Colonic mucosa (tissue), 4 donors: ENCODE measurements around the gene PPL. TPM values are rescaled to one million over a fixed set of nuclear protein-coding genes. Genes with fewer than 3 reads are reported as not detected.

Experiments
- DNase-seq: peaks from one replicate; pipeline ENCODE4 v3.0.0-alpha.2; 2020
- H3K27ac ChIP-seq: fragments of 200-600 bp; one replicate; pipeline ENCODE4 v1.8.0; 2021
- H3K27me3 ChIP-seq: fragments of 200-600 bp; one replicate; pipeline ENCODE4 v1.8.0; 2021
- H3K36me3 ChIP-seq: fragments of 200-600 bp; one replicate; pipeline ENCODE4 v1.8.0; 2021
- H3K4me1 ChIP-seq: fragments of 200-600 bp; one replicate; pipeline ENCODE4 v1.8.0; 2021; ENCODE audit warnings: mild to moderate bottlenecking
- H3K4me3 ChIP-seq: fragments of 200-600 bp; one replicate; pipeline ENCODE4 v1.8.0; 2021
- H3K9ac ChIP-seq, 2 donors: one replicate each; pipeline ENCODE4 v1.7.0; 2013; ENCODE audit warnings: control low read depth in 2 of 2, low read depth in 2 of 2, low read length in 2 of 2
- H3K9me3 ChIP-seq: fragments of 200-600 bp; one replicate; pipeline ENCODE4 v1.8.0; 2021
- CTCF ChIP-seq: fragments of 200-600 bp; IDR thresholded peaks from one replicate; pipeline ENCODE4 v1.8.0; 2022; ENCODE audit warnings: antibody characterized with exemption, mild to moderate bottlenecking
- intact Hi-C: fragments of 100-400 bp; cut with DNase I; formaldehyde crosslinking; loops from one replicate; pipeline ENCODE4 v1.14.1; 2022
- total RNA-seq, 2 donors: library from RNA; stranded (reverse); fragmentation: NEBNext Ultra II Directional in 1 of 2; extraction: Animal tissue kit (Norgen Biotek cat#: 25700) in 1 of 2; gene quantifications; one replicate each; pipeline ENCODE4 v1.2.1, GENCODE V29; 2021
- donor health status: healthy.
- donor health status: DM: no; HTN: no; CAD: no.
- donor health status: DM: no; HTN: no; CAD: no.

PPL gene
- total RNA-seq, 2 donors from 2014 or later: 11.5 to 14.1 TPM

DNA sequence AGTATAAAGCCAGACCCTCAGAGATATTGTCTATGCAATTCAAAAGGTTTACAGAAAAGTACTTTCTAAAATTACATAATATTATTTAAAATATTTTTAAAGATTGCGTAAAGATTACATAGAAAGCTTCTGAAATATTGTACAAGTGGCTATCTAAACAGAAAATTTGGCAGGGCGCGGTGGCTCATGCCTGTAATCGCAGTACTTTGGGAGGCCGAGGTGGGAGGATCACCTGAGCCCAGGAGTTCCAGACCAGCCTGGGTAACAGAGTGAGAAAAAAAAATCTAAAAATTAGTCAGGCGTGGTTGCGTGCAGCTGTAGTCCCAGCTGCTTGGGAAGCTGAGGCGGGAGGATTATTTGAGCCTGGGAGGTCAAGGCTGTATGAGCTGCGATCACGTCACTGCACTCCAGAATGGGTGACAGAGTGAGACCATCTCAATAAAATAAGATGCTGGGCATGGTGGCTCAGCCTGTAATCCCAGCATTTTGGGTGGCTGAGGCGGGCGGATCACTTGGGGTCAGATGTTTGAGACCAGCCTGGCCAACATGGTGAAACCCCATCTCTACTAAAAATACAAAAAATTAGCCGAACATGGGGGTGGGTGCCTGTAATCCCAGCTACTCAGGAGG is 71.6 kb downstream of the PPL start:
- H3K27ac ChIP-seq: no peak overlapping the region
- no peaks in the 10 kb centered on the region for H3K9me3 ChIP-seq
- intact Hi-C loops: no loop called here
- H3K27me3 ChIP-seq: no peaks in the 10 kb centered on the region
- H3K9ac ChIP-seq: no peak overlapping the region
- DNase-seq: no peak
- H3K4me3 ChIP-seq: no peak overlapping the region
- peaks cover 11% of the 10 kb centered on the region for H3K36me3 ChIP-seq
- TF ChIP-seq CTCF: no peak
- no peaks in the 10 kb centered on the region for H3K4me1 ChIP-seq

- intact Hi-C loops: no loop called here
- no peaks in the 10 kb centered on the region for H3K9me3 ChIP-seq
- H3K9ac ChIP-seq: no peak overlapping the region
- H3K4me3 ChIP-seq: no peak overlapping the region
- DNase-seq: no peak
- H3K27me3 ChIP-seq: no peaks in the 10 kb centered on the region
- peaks cover 11% of the 10 kb centered on the region for H3K36me3 ChIP-seq
- no peaks in the 10 kb centered on the region for H3K4me1 ChIP-seq
- TF ChIP-seq CTCF: no peak
- H3K27ac ChIP-seq: no peak overlapping the region
These were observed 72.2 kb downstream of the PPL start for GRCh38 chr16:4864728-4865127.

DNA sequence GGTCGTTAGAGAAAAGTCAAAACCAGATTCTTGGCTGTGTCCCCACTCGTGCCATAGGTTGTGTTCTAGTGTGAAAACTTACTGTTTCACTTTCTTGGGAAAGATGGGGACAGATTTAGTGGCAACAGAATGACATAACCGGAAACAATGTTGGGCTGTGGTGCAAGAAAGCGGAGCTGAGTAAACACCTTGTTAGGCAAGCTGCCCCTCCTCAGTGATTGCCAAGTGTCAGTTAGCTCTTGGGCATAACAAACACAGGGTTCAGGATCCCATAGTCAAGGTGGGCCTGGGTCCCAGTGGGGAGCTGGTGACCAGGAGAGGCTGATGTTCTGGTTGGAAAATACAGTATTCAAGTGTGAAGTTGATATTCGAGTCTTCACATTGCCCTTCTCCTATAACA is 74.3 kb downstream of the PPL start:
- Histone ChIP-seq H3K4me3 (no peak overlapping the region), H3K36me3 (peaks cover 20% of the 10 kb centered on the region)
- intact Hi-C loops: no loop called here

GRCh38 chr16:4860727-4861342 is 76.1 kb downstream of the PPL start:
- TF ChIP-seq CTCF: no peak
- H3K4me1 ChIP-seq: no peaks in the 10 kb centered on the region
- H3K27me3 ChIP-seq: no peaks in the 10 kb centered on the region
- H3K9ac ChIP-seq: no peak overlapping the region
- intact Hi-C loops: no loop called here
- peaks cover 20% of the 10 kb centered on the region for H3K36me3 ChIP-seq
- DNase-seq: no peak
- H3K4me3 ChIP-seq: no peak overlapping the region
- H3K9me3 ChIP-seq: no peaks in the 10 kb centered on the region
- H3K27ac ChIP-seq: no peak overlapping the region

More for the DNA sequence above, 74.3 kb downstream of the PPL start:
- Histone ChIP-seq H3K27ac (no peak overlapping the region), H3K9ac (no peak overlapping the region), H3K27me3 (no peaks in the 10 kb centered on the region), H3K4me1 (no peaks in the 10 kb centered on the region), H3K9me3 (no peaks in the 10 kb centered on the region)
- DNase-seq: no peak
- TF ChIP-seq CTCF: no peak

DNA sequence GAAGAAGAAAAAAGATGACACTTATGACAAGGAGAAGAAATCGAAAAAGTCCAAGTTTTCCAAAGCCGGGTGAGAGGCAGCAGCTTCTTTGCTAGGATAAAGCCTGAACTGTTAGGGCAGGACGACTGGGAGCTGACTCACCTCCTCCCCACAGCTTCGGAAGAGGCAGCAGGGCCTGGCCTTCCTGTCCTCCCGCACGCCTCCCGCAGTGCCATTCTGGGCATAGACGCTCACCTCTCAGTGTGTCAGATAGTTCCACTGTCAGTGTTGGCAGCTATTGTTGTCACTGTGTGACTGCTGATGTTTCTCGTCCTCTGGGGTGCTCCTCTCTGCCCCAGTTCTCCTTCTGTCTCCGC is 77.1 kb downstream of the PPL start:
- intact Hi-C loops: no loop called here
- H3K9me3 ChIP-seq: no peaks in the 10 kb centered on the region
- no peak overlapping the region for H3K27ac ChIP-seq
- no peak for TF ChIP-seq CTCF
- H3K36me3 ChIP-seq: peaks cover 24% of the 10 kb centered on the region
- H3K27me3 ChIP-seq: no peaks in the 10 kb centered on the region
- no peak overlapping the region for H3K4me3 ChIP-seq
- H3K9ac ChIP-seq: no peak overlapping the region
- no peak for DNase-seq
- no peaks in the 10 kb centered on the region for H3K4me1 ChIP-seq
